Measurements from ENCODE around the gene RGL4.

RGL4 gene

DNA sequence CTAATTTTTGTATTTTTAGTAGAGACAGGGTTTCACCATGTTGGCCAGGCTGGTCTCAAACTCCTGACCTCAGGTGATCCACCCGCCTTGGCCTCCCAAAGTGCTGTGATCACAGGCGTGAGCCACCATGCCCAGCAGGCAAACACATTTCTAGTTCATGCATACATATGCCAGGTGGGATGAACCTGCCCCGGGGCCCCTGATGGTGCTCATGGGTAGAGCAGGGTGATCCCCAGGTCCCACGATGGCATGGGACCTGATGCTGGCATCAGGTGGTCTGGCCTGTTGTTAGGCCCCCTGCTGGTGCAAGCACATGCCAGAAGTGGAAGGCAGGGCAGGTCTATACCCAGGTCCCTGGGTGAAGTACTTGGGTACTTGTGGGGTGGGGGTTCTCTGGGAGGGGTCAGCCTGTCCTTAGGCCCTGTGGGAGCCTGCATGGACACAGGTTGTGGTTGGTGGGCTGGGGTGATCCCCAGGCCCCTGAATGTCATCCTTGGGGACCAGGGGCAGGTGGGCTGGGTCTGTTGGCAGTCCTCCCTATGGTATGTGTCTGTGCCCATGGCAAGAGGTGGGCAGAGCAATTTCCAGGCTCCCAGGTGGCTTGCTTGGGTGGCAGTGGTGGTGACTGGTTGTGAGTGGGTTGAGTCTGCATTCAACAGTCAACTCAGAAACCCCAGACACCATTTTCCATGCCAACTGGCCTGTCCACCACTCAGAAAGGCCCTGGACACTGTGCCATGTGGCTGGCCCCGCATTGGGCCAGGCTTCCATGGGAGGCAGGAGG, 9.6 kb upstream of the RGL4 start:
- DNase-seq, result no peak

DNA sequence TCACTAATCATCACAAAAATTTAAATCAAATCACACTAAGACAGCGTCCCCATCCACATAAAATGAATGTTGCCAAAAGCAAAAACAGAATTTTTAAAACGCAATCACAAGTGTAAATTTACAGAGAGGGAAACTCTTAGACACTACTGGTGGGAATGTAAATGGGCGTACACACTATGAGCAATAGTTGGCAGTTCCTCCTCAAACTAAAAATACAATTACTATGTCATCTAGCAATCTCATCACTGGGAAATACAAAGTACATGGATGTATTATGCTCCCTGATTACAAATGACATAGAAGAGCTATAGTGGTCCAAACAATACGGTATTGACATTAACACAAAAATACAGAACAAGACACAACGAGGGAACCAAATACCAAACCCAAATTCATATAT, 8.7 kb upstream of the RGL4 start:
- no peak for DNase-seq

DNA sequence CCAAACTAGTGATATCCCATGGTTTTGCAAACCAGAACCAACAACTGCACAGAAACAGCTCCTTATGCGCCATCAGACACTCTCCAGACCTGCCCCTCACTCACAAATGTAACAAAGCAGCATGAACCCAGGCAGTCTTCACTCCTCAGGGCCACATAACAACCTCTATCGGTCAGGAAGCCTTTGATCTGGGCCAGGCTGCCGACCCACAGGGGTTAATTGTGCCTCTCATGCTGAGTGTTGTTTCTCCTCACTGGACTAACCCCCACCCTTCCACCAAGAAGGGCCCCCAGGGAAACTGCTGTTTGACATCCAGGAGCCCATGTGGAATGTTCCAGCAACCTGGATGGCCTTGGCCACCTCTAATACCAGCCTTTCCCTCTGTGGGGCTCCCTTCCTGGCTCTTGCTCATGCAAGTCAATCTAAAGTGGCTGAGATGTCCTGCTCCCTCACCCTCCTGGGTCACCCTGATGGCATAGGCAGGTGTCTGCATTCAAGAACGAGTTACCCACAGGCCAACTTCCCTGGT, 7.9 kb upstream of the RGL4 start:
- no peak for DNase-seq

DNA sequence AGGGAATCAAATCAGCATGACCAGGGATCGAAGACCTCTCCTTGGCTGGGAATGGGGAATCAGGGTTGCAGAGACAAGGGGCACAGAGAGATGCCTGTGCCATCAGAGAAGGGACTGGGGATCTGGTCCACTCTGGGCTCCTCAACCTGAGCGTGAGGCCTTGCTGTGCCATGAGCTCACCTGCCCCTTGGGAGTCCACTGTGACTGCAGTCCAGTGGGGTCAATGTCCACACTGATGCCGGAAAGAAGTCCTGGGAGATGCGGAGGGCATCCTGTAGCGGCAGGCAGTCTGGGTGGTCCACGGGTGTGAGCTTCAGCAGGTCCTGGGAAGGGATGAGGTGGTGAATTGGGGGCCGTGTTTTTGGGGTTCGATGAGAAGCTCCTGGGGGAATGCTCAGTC, 7.3 kb upstream of the RGL4 start:
- DNase-seq, result no peak

DNA sequence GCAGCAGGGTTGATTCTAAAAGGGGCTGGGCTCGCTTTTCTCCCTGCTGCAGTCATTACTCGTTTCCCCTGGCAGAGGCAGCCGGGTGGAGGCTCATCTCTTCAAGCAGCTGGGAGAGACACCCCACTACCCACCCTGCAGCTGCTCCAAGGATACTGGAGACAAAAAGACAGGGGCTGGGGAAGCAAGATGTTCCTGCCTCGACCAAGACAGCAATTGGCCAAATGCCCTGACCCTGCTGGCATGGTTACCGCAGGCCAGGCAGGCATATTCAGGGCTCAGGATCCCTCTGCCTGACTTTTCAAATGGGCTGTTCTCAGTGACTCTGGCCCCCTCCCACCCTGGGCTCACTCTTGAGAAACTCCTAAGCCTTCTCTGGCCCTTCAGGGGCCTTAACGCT, 6.8 kb upstream of the RGL4 start:
- no peak for DNase-seq

DNA sequence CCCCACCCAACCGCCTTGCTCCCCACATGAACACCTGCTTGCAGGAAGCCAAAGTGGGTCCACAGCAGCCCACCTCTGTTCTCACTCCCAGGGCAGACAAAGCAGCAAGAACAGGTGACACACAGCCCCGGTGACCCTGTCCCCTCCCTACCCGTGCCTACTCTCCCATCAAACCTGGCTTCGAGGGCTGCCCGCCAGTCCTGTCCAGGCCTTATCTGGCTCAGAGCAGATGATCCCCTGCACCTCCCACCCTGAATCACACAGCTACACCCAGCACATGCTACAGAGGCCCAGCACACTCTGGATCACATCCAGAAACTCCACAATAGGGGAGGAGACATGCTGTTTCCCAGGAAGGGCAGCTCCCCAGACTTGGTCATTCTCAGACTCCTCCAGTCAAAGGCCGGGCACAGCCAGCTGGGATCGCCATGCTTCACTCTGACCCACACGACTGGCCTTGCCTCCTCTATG, 6.2 kb upstream of the RGL4 start:
- DNase-seq, result no peak

DNA sequence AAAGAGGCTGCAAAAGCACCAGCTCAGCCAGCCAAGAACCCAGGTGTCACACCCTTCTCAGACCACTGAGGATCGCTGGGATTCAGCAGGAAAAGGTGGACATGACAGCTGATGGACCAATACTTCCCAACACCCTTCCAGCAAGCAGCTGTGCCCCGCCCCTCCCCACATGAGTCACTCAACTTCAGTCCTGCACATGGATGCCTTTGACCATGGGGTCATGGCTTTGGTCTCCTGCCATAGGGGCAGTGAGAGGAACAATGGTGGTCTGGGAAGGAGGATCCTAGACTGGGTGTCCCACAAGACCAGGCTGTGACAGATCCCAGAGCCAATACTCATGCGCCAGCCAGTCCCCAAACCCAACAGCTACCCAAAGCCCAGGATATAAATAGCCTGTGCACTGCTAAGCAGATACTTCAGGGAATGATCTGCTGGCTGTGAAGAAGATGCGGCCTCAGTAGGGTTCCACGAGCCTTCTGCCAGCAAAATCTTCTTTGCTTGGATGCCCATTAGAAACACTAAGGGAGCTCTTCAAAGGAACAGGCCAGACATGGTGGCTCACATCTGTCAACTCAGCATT, 5.5 kb upstream of the RGL4 start:
- DNase-seq, result no peak

DNA sequence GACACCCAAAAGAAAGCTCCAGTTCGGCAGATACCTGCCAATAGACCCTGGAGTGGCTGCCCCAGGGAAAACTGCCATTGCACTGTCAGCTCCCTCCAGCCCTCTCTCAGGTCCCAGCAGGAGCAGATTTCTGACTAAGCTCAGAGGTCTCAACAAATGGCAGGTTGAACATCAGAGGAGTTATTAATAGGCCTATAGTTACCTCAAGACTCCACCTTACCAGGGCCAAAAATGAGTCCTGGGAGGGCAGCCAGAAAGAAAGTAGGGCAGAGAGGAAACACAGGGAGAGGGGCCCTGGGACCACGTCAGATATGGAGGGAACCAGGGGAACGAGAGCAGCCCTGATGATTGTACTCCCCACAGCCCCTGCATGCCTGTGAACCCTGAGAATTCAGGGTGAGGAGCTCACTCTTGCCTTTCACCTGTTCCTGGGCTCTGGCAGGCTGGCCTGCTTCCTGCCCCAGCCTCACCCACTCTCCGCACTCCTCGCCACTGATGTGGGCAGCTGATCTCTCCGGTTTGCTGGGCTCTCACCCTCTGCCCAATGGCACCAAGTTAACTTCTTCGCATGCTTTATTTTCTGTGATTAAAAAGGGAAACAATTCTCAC, 4.3 kb upstream of the RGL4 start:
- DNase-seq, result no peak

DNA sequence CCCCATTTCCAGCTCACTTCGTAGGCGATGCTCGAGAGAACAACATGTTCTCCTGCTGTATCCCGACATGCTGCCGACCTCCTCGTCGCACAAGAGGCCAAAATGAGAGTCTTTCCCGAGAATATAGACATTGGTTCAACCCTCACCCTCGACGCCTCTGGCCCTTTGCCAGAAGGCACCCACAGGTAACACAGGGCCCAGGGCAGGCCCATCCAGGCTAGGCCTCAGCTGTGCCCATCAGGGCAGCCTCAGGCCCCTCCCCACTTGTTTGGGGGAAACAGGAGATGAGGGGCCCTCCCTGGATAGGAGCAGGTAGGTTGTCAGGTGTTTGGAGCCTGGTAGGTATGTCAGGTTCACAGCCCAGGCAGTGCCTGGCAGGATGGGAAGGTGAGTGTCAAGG, 2.7 kb upstream of the RGL4 start:
- DNase-seq, result no peak

DNA sequence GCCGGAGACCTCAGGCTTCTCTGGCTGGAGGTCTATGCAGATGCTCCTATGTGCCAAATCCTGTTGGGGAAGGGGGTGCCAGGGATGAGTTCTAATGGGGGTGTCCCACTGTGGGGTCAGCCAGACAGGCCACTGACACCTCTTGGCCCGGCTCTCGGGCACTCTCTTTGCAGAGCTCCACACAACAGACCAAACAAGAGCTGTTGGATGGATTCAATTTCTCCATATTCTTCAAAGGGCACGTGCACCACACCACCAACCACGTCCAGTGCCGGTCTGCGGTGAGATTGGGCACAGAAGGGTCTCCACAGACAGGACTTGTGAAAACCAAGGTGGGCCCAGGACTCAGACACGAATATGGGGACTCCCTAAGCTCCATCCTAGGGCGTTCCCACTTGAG, 2.2 kb upstream of the RGL4 start:
- no peak for DNase-seq

DNA sequence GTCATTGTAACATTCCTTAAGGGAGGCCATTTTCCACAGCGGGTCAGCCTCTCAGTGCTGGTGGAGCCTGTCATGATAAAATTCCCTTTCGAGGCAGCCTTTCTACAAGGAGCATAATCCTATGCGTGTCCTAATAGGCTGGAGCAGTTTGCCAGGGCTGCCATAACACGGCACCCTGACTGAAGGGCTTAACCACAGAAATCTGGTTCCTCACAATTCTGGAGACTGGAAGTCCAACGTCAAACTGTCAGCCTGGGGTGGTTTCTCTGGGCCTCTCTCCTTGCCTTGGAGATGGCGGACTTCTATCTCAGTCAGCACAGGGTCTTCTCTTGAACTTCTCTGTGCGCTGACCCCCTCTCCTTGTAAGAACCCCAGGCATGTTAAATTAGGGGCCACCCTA, 1.4 kb upstream of the RGL4 start:
- no peak for DNase-seq

DNA sequence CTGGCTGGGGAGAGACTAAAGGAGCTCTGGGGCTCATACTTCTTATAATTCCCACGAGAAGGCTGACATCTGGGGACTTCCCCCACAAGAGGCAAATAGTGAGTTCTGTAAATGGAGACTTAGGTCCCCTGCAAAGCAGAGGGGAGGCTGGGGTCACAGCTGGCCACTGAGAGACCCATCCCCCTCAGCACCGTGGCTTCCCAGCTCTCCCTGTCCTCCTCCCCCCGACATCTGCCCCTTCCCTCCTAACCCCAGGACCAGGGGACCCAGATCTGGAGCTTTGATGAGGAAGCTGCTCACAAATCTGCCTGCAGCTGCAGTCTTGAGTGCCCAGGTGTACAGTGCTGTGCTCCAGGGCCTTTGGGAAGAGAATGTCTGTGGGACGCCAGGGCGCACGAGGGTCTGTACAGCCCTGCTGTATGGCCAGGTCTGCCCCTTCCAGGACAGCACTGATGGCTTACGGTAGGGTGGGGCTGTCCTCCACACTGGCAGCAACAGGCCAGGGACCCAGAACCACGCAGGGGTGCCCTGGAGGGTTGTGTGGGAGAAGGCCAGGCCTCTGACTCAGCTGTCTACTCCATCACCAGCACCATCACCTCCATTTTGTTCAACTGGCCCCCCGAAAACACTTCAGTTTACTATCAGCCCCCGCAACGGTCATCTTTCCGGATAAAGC, 1.1 kb downstream of the RGL4 start:
- no peak for DNase-seq

DNA sequence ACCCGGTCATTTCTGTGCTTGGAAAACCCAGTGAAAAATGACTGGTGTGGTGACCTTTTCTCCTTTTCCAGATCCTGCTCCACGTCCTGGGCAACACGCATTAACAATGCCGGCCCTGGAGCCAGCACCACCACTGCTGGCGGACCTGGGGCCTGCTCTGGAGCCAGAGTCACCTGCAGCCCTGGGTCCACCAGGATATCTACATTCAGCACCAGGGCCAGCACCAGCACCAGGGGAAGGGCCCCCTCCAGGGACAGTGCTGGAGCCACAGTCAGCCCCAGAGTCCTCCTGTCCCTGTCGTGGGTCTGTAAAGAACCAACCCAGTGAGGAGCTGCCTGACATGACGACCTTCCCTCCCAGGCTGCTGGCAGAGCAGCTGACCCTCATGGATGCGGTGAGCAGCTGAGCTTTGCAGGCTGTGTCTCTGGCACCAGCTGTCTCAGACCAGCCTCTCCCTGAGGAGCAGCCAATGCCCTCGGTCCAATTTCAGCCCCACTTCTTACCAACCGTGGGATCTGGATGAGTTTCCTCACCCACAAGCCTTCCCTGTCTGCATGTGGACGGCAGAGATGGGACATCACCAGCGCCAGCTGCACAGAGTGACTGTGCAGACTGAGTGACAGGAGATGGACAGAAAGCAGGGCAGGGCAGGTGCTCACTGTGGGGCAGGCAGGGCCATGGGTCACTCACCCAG, 1.9 kb downstream of the RGL4 start:
- no peak for DNase-seq

DNA sequence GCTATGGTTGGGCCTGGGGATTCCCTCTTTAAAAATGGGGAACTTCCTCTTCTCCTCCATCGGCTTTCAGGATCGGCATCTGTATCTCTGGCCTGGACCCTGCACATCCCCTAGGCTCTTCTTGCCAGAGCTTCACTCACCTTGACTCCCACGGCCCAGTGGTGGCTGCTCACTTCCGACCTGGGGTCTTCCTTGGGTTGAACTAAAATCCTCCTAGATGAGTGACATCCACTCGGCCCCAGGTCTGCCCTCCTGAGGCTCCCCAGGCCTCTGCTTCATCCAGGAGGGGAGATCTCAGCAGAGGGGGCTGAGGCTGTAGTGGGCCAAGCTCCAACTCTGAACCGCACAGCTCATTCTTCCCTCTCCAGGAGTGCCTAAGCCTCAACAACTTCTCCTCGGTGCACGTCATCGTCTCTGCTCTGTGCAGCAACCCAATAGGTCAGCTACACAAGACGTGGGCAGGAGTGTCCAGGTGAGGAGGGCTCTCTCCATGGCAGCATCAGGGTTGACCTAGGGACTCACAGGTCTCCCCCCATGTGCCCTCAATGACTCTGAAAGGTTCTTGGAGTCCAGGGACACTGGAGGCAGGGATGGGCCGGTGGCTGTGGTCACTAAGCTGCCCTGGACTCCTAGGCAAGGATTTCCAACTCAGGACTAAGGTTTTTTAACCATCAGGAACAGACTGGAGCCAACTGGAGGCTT, 3.3 kb downstream of the RGL4 start:
- DNase-seq, result no peak

DNA sequence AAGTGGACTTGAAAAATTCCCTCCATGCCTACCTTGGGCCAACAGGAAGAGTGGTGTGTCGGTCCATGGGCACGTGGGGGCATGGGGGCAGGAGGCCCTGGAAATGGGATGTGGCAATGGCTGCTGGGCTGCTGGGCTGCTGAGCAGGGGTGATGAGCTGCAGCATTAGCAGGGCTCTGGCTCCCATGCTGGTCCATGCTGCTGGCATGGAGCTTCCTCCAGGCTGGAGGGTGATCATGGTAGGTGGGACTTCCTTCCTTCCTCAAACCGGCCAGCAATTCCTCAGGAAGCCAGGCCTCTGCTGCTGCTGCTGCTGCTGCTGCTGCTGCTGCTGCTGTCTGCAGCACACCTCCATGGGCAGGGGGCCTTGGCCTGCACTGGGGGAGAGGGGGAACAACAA, 4.3 kb downstream of the RGL4 start:
- DNase-seq, result no peak

DNA sequence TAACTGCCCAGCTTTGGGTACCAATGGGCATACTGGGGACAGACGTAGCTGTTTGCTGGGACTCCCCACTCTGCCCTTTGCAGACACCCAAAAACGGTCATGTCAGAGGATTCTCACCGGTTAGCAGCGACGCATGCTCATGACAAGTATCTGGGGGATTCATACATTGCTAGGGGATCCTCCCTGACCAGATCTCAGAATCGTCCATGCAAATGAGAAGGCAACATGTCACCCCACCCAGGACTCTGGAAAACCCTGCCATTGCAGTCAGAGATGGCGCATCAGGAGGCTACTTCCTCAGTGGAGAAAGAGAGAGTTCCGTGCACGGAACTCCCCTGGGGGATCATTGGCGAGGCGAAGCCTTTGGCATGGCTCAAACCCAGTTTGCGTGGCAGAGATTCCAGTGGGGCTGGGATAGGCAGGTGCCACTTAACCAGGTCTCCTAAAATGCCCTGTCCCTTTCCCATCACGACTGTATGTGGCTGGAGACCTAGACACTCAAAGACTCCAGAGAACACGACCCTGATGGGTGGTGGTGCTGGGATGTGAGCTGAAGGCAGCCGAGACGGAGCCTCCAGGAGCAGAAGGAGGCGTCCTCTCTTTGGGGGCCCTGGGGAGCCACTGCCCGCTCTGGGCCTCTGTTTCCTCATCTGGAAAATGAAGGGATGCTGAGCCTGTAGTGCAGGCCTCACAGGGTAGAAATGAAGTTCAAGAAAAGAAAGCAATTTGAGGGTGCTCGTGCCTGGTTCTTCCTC, 4.9 kb downstream of the RGL4 start:
- no peak for DNase-seq

DNA sequence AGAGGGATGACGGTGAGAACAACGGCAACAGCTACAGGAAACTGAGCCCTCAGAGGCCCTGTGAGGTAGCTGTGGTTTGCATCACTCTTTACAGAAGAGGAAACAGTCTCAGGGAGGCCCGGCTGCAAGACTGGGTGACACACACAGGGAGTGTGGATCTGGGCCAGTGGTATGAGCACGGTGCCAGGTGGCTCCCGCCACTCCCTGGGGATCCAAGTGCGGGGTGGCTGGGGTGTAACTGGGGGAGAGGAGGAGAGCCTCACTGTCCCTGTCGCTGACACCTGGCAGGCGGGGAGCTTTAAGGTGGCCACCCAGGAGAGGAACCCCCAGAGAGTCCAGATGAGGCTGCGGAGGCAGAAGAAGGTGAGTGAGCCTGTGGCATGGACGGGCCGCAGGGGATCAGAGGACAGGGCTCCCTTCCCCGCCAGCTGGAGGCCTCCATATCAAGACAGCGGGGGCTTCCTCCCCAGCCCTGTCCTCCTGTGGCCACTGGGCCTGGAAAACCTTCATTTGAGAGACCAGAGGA, 5.6 kb downstream of the RGL4 start:
- peak; percentile 80 for DNase-seq

DNA sequence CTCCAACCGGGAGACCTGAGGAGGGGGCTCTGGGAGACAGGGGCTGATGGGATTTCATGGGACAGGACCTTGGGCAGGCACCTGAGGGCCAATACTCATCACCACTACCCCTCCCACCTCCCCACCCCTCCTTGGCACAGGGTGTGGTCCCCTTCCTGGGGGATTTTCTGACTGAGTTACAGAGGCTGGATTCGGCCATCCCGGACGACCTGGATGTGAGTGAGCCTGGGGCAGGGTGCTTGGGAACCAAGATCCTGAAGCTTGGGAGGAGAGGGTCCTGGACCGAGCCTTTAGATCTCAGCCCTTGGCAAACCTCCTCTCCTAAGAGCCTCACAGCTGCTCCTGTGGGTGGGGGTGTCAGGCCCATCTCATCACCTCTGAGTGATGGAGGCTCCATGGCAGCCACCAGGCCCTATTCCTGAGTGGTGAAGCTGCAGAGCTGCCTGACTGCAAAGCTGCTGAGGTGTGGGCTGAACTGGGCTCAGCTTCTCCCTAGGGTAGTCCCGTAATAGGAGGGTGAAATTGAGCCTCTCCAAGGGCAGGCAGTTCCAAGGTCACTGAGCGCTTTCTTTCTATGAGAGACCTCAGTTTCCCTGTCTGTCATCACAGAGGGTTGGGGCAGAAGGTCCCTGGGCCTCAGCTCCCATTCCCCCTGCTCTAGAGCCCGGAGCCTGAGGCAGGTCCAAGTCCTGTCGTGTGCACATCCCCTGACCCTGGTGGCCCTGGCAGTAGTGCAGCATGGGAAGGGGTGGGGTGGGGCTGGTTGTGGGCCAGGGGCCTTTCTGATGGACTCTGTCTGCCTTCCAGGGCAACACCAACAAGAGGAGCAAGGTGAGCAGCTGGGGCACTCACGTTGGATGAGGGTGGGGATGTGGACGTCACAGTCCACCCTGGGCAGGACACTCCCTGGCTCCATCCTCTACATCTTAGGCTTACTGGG, 6.5 kb downstream of the RGL4 start:
- DNase-seq, result no peak

DNA sequence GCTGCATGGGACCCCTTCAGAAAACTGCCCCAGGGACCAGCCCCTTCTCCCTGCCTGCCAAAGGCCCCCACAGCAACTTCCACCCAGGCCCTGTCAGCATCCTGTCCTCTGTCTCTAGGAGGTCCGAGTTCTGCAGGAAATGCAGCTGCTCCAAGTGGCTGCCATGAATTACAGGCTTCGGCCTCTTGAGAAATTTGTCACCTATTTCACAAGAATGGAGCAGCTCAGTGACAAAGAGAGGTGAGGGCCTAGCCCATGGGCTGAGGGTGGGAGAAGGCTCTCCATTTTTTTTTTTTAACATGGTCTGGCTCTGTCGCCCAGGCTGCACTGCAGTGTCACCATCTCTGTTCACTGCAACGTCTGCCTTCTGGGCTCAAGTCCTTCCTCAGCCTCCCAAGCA, 7.3 kb downstream of the RGL4 start:
- DNase-seq, result no peak

DNA sequence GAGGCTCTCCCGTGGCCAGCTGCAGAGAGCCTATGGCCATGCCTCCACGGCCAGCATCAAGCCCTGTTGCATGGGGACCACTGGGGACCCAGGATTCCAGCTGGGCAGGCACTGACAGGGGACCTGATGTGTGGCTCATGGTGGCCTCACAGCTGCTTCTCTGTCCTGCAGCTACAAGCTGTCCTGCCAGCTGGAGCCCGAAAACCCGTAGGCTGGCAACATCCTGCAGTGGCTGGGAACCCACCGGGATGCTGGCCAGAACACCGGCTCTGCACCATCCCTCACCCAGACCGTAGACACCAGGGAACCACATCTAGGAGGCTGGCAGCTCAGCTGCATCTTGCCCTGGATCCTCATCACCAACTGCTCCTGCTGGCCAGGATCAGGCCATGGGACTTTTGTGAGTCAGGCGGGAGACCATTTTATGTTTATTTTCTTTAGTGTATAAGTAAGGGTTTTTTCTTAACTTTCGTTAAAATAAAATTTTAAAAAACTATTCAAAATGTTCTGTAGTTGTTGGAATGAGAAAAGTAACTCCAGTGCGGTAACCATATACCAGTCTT, 7.9 kb downstream of the RGL4 start:
- DNase-seq, result no peak

Measured in stimulated activated CD8-positive, alpha-beta memory T cell treated with anti-CD3 and anti-CD28 coated beads, Interleukin-4, amount 100 ng/mL, for 48 hours (primary cell).